A549 (cell line): Measurements from ENCODE around the gene LAMTOR2.

Experiments
- BHLHE40 ChIP-seq: IDR thresholded peaks from 2 replicates; pipeline ENCODE4 v1.6.1; 2012; ENCODE audit warnings: low read depth, low read length, inconsistent platforms
- CEBPB ChIP-seq, 2 experiments: fragments of >200 bp in 1 of 2; sonication (Bioruptor Twin) in 1 of 2; formaldehyde crosslinking in 1 of 2; IDR thresholded peaks; 2 replicates each; pipeline ENCODE4 v1.6.1; 2012 to 2016
- CTCF ChIP-seq: fragments of >200 bp; sonication (Bioruptor Twin); formaldehyde crosslinking; IDR thresholded peaks from 3 replicates; pipeline ENCODE4 v1.5.1; 2016
- FOSL2 ChIP-seq, 2 experiments: fragments of 450-650 bp in 1 of 2; fragments of >200 bp in 1 of 2; sonication (Bioruptor Twin) in 1 of 2; formaldehyde crosslinking; IDR thresholded peaks; 2 replicates each; pipeline versions ENCODE4 v1.5.0 to v1.6.1; 2016 to 2020; ENCODE audit warnings: mild to moderate bottlenecking in 1 of 2, moderate library complexity in 1 of 2
- JUN ChIP-seq, 2 experiments: fragments of >200 bp; sonication (Bioruptor Twin); formaldehyde crosslinking; IDR thresholded peaks; 2 replicates in 1 of 2; 3 replicates in 1 of 2; pipeline ENCODE4 v1.6.1; 2016 to 2017
- NPAS2 ChIP-seq: fragments of 250-450 bp; sonication (Bioruptor Pico); IDR thresholded peaks from 2 replicates; pipeline ENCODE4 v1.8.0; 2022; ENCODE audit warnings: mild to moderate bottlenecking, moderate library complexity, borderline replicate concordance
- POLR2A ChIP-seq: IDR thresholded peaks from 2 replicates; pipeline ENCODE4 v1.6.1; 2012; ENCODE audit warnings: mild to moderate bottlenecking, low read length

- no peak for TF ChIP-seq CTCF
- TF ChIP-seq POLR2A, result no peak
- TF ChIP-seq FOSL2 (IDR thresholded peaks at IDR 0.05), result no peak
- no peak for TF ChIP-seq FOSL2 (CRISPR knock-in tag; IDR thresholded peaks at IDR 0.05)
- no peak for TF ChIP-seq CEBPB (IDR thresholded peaks at IDR 0.05)
- no peak for TF ChIP-seq BHLHE40
- TF ChIP-seq JUN (IDR thresholded peaks at IDR 0.05), result no peak
- no peak for TF ChIP-seq NPAS2 (CRISPR knock-in tag)
These were observed 12.7 kb downstream of the LAMTOR2 start for GRCh38 chr1:156067262-156067661.
